ENCODE data around the gene ATP8B1. TPM values are rescaled to one million over a fixed set of nuclear protein-coding genes. Genes with fewer than 3 reads are reported as not detected.
A peak's percentile ranks its signal among the peaks of the same experiment; 100 is the strongest.
"Not testable (repeated sequence)": the region's sequence is repeated elsewhere in the genome, so short reads cannot be mapped to it uniquely, and the experiment has no call there.

Gene ATP8B1
- total RNA-seq, 2 experiments from 2014 or later, result 0.25 TPM; not detected in 1

- POLR2A ChIA-PET, result no interaction called here
- DNase-seq (no peak), ATAC-seq (ENCODE audit: low read depth) (no peak)
- Mint-ChIP-seq H3K27ac (no peak overlapping the region), H3K9me3 (peaks cover 3% of the 10 kb centered on the region), H3K4me1 (no peaks in the 10 kb centered on the region), H3K4me3 (no peak overlapping the region), H3K36me3 (peaks cover 1% of the 10 kb centered on the region), H3K27me3 (peaks cover 2% of the 10 kb centered on the region)
These were observed 43.5 kb downstream of the ATP8B1 start for GRCh38 chr18:57759650-57760049.

DNA sequence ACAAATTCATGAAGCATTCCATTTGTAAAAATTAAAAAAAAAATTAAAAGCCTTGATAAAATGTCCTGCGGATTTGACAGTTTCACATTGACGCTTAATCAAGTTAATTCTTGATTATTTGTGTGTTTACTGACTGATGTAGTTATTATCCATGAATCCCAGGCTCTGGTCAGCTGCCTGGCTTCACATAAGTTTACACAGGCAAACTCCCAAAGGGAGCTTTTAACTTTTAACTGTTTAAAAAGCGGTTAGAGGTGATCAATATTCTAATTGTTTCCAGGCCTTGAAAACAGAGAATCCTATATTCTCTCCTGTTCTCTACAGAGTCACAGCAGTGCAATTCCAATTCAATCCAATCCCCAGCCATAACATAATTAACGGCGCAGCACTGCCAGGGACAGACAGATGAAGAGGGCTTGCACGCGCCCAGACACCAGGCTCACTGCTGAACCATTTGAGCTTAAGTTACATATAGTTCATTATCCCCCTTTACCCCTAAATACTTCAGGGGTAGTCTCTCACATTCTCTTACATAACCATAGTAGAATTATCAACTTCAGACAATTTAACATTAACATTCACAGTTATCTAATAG is 47.5 kb downstream of the ATP8B1 start:
- Mint-ChIP-seq H3K27ac (no peak overlapping the region), H3K9me3 (peaks cover 3% of the 10 kb centered on the region), H3K27me3 (peaks cover 2% of the 10 kb centered on the region), H3K36me3 (peaks cover 1% of the 10 kb centered on the region), H3K4me3 (no peak overlapping the region), H3K4me1 (peaks cover 11% of the 10 kb centered on the region)
- ATAC-seq (ENCODE audit: low read depth), result no peak
- POLR2A ChIA-PET, result no interaction called here
- no peak for DNase-seq

GRCh38 chr18:57754577-57755338 is 48.4 kb downstream of the ATP8B1 start:
- ATAC-seq (ENCODE audit: low read depth) (no peak), DNase-seq (no peak)
- Mint-ChIP-seq H3K4me1 (peaks cover 11% of the 10 kb centered on the region), H3K9me3 (peaks cover 3% of the 10 kb centered on the region), H3K4me3 (no peak overlapping the region), H3K27me3 (peaks cover 2% of the 10 kb centered on the region), H3K36me3 (peaks cover 1% of the 10 kb centered on the region), H3K27ac (no peak overlapping the region)
- POLR2A ChIA-PET, result no interaction called here

DNA sequence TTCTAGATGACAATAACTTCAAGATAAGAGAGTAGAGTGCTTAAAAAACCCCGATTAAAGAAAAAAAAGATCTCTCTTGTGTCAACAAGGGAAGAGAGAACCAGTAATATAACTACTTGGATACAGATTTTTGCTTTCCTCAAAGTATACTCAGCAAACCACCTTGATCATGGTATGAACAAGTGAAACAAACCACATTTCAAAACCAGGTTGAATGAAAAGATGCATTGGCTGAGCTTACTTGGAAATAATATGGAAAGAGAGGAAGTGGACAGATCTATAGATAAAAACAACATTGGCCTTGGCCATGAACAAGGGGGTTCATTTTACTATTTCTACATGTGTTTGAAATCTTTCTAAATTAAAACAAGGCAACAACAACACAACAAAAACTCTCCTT is 50.1 kb downstream of the ATP8B1 start:
- peaks cover 11% of the 10 kb centered on the region for H3K4me1 Mint-ChIP-seq
- H3K27ac Mint-ChIP-seq, result peak overlapping the region; percentile 2
- peaks cover 1% of the 10 kb centered on the region for H3K9me3 Mint-ChIP-seq
- peak overlapping the region; percentile 44 for H3K4me3 Mint-ChIP-seq
- ATAC-seq (ENCODE audit: low read depth) (peak; percentile 77), DNase-seq (no peak)
- POLR2A ChIA-PET, result no interaction called here
- H3K36me3 Mint-ChIP-seq, result no peaks in the 10 kb centered on the region
- H3K27me3 Mint-ChIP-seq, result no peaks in the 10 kb centered on the region

- peaks cover 11% of the 10 kb centered on the region for H3K4me1 Mint-ChIP-seq
- no peak overlapping the region for H3K4me3 Mint-ChIP-seq
- DNase-seq (no peak), ATAC-seq (ENCODE audit: low read depth) (no peak)
- H3K36me3 Mint-ChIP-seq, result no peaks in the 10 kb centered on the region
- peaks cover 1% of the 10 kb centered on the region for H3K9me3 Mint-ChIP-seq
- no peaks in the 10 kb centered on the region for H3K27me3 Mint-ChIP-seq
- no peak overlapping the region for H3K27ac Mint-ChIP-seq
- POLR2A ChIA-PET, result no interaction called here
These were observed 53.5 kb downstream of the ATP8B1 start for GRCh38 chr18:57749604-57749970.

- no peak overlapping the region for H3K4me3 Mint-ChIP-seq
- H3K36me3 Mint-ChIP-seq, result no peaks in the 10 kb centered on the region
- peaks cover 11% of the 10 kb centered on the region for H3K4me1 Mint-ChIP-seq
- no peaks in the 10 kb centered on the region for H3K27me3 Mint-ChIP-seq
- peaks cover 1% of the 10 kb centered on the region for H3K9me3 Mint-ChIP-seq
- ATAC-seq (ENCODE audit: low read depth) (no peak), DNase-seq (no peak)
- POLR2A ChIA-PET, result no interaction called here
- H3K27ac Mint-ChIP-seq, result no peak overlapping the region
These were observed 54.1 kb downstream of the ATP8B1 start for GRCh38 chr18:57748770-57749603.

DNA sequence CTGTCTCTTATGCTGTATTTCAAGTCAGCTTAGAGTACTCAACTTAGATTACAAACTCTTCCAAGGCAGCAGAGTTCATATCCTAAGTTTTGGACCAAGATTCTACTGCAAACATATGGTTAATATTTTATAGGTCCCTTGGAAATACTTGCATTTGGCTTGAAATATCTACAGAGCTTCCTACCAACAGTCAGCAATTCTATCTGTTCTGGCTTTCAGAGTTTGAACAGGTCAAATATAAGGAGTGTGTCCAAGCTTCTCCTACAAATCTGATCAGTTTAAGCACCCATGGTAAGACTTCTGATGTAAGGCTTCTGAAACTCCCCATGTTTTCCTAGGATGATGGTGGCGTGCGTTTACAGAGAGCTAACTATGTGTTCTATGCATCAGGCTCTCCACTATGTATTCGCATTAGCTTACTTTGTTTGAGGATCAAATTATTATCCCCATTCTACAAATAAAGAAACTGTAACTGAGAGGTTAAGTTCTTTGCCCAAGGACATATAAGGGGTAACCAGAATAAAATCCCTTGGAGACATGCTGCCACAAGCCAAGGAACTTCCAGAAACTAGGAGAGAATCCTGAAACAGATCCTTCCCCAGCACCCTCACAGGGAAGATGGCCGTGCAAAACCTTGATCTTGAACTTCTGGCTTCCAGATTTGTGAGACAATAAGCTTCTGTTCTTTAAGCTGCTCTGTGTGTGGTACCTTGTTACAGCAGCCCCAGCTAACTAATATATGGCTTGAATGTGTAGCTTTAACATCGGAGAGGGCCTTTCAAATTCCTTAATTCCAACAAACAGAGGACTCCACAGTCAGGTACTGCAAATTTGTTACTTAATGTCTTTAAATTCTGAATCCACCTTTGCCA is 55.1 kb downstream of the ATP8B1 start:
- POLR2A ChIA-PET, result no interaction called here
- H3K4me1 Mint-ChIP-seq, result peaks cover 7% of the 10 kb centered on the region
- ATAC-seq (ENCODE audit: low read depth), result no peak
- no peak overlapping the region for H3K27ac Mint-ChIP-seq
- no peaks in the 10 kb centered on the region for H3K27me3 Mint-ChIP-seq
- no peaks in the 10 kb centered on the region for H3K36me3 Mint-ChIP-seq
- H3K9me3 Mint-ChIP-seq, result peaks cover 1% of the 10 kb centered on the region
- H3K4me3 Mint-ChIP-seq, result no peak overlapping the region
- no peak for DNase-seq

- ATAC-seq (ENCODE audit: low read depth), result no peak
- no peaks in the 10 kb centered on the region for H3K4me1 Mint-ChIP-seq
- H3K4me3 Mint-ChIP-seq, result no peak overlapping the region
- peaks cover 1% of the 10 kb centered on the region for H3K9me3 Mint-ChIP-seq
- H3K27ac Mint-ChIP-seq, result no peak overlapping the region
- H3K36me3 Mint-ChIP-seq, result peaks cover 3% of the 10 kb centered on the region
- no peaks in the 10 kb centered on the region for H3K27me3 Mint-ChIP-seq
- DNase-seq, result no peak
- POLR2A ChIA-PET, result no interaction called here
These were observed 58.9 kb downstream of the ATP8B1 start for GRCh38 chr18:57744211-57744694.

GRCh38 chr18:57743008-57743407 is 60.1 kb downstream of the ATP8B1 start:
- POLR2A ChIA-PET, result no interaction called here
- Mint-ChIP-seq H3K9me3 (peaks cover 3% of the 10 kb centered on the region), H3K36me3 (peaks cover 4% of the 10 kb centered on the region), H3K4me3 (no peak overlapping the region), H3K27me3 (no peaks in the 10 kb centered on the region), H3K4me1 (no peaks in the 10 kb centered on the region), H3K27ac (no peak overlapping the region)
- DNase-seq (no peak), ATAC-seq (ENCODE audit: low read depth) (no peak)

DNA sequence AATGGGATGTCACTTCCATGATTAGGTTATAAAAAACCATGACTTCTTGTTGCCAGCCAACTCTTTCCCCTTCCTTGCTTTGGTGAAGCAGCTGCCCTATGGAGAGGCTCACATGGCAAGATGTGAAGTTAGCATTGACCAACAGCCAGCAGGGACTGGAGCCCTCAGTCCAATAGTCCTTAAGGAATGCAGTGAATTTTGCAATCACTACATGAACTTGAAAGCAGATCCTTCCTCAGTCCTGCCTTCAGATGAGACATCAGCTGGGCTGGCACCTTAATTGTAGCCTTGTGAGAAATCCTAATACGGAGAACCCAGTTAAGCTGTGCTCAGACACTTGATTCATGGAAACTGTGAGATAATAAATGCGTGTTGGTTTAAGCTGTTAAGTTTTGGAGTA is 61.8 kb downstream of the ATP8B1 start:
- Mint-ChIP-seq H3K9me3 (peaks cover 2% of the 10 kb centered on the region), H3K4me1 (no peaks in the 10 kb centered on the region), H3K27me3 (no peaks in the 10 kb centered on the region), H3K36me3 (peaks cover 4% of the 10 kb centered on the region), H3K4me3 (no peak overlapping the region), H3K27ac (no peak overlapping the region)
- POLR2A ChIA-PET, result no interaction called here
- no peak for DNase-seq
- no peak for ATAC-seq (ENCODE audit: low read depth)

DNA sequence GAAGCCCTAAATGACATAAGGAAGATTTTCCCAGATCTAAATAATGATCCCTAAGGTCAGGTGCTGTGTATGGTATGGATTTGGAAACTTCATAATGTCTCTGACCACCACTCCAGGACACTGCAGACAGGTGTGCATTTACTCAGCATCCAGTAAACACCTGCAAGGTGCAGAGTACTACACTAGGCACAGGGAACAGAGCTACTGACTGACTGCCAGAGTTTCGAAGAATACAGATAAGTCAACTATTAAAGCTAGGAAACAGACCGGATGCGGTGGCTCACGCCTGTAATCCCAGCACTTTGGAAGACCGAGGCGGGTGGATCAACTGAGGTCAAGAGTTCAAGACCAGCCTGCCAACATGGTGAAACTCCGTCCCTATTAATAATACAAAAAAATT is 65.0 kb downstream of the ATP8B1 start:
- no peak overlapping the region for H3K4me3 Mint-ChIP-seq
- H3K27me3 Mint-ChIP-seq, result no peaks in the 10 kb centered on the region
- DNase-seq, result no peak
- POLR2A ChIA-PET, result no interaction called here
- no peak overlapping the region for H3K27ac Mint-ChIP-seq
- no peaks in the 10 kb centered on the region for H3K4me1 Mint-ChIP-seq
- peaks cover 4% of the 10 kb centered on the region for H3K36me3 Mint-ChIP-seq
- H3K9me3 Mint-ChIP-seq, result peaks cover 10% of the 10 kb centered on the region
- ATAC-seq (ENCODE audit: low read depth), result no peak

GRCh38 chr18:57737400-57738060 is 65.6 kb downstream of the ATP8B1 start:
- H3K4me1 Mint-ChIP-seq, result no peaks in the 10 kb centered on the region
- no peaks in the 10 kb centered on the region for H3K27me3 Mint-ChIP-seq
- H3K4me3 Mint-ChIP-seq, result no peak overlapping the region
- peaks cover 4% of the 10 kb centered on the region for H3K36me3 Mint-ChIP-seq
- no peak overlapping the region for H3K27ac Mint-ChIP-seq
- no peak for DNase-seq
- POLR2A ChIA-PET, result no interaction called here
- H3K9me3 Mint-ChIP-seq, result peaks cover 11% of the 10 kb centered on the region
- ATAC-seq (ENCODE audit: low read depth), result no peak

DNA sequence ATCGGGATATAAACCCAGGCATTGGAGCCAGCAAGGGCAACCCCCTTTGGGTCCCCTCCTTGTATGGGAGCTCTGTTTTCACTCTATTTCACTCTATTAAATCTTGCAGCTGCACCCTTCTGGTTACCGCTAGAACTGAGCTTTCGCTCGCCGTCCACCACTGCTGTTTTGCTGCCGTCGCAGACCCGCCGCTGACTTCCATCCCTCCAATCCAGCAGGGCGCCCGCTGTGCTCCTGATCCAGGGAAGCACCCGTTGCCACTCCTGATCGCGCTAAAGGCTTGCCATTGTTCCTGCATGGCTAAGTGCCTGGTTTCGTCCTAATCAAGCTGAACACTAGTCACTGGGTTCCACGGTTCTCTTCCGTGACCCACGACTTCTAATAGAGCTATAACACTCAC is 68.1 kb downstream of the ATP8B1 start:
- H3K27me3 Mint-ChIP-seq; H3K36me3 Mint-ChIP-seq; DNase-seq; H3K27ac Mint-ChIP-seq; POLR2A ChIA-PET; H3K4me3 Mint-ChIP-seq; ATAC-seq (ENCODE audit: low read depth); H3K4me1 Mint-ChIP-seq: not testable (repeated sequence)
- H3K9me3 Mint-ChIP-seq, result peaks cover 11% of the 10 kb centered on the region

Measured in activated naive CD8-positive, alpha-beta T cell treated with anti-CD3 and anti-CD28 coated beads, Interleukin-2, amount 10 ng/mL, durations not matched to agents 7 days and 5 days (primary cell).